ENCODE results near the gene E4F1.

- TF ChIP-seq CTCF (IDR thresholded peaks at IDR 0.05), result no peak
- TF ChIP-seq ELF4 (CRISPR knock-in tag; IDR thresholded peaks at IDR 0.05; ENCODE audit: low read depth), result no peak
- no peak for TF ChIP-seq E2F4 (CRISPR knock-in tag; IDR thresholded peaks at IDR 0.05; ENCODE audit: borderline replicate concordance, low read depth)
- TF ChIP-seq FOXK1 (CRISPR knock-in tag; IDR thresholded peaks at IDR 0.05), result no peak
- no peak for TF ChIP-seq NFE2L1 (CRISPR knock-in tag; IDR thresholded peaks at IDR 0.05)
- TF ChIP-seq TCF7 (CRISPR knock-in tag; IDR thresholded peaks at IDR 0.05; ENCODE audit: low read depth), result no peak
- TF ChIP-seq ZNF423 (CRISPR knock-in tag; IDR thresholded peaks at IDR 0.05), result no peak
- no peak for TF ChIP-seq TEAD1 (CRISPR knock-in tag; IDR thresholded peaks at IDR 0.05)
- no peak for TF ChIP-seq USF1 (CRISPR knock-in tag; IDR thresholded peaks at IDR 0.05)
- no peak for TF ChIP-seq SMAD4 (CRISPR knock-in tag; IDR thresholded peaks at IDR 0.05)
- no peak for TF ChIP-seq ATF3 (CRISPR knock-in tag; conservative IDR thresholded peaks at IDR 0.05)
- TF ChIP-seq PRDM15 (CRISPR knock-in tag; IDR thresholded peaks at IDR 0.05), result no peak
Measured at GRCh38 chr16:2277466-2278271, 54.3 kb downstream of the E4F1 start.
